GM21619 (cell line): ENCODE measurements around the gene MEIS1.
"Not testable (repeated sequence)": the region's sequence is repeated elsewhere in the genome, so short reads cannot be mapped to it uniquely, and the experiment has no call there.

Experiments used
- ATAC-seq: cut with Tn5 transposase; IDR thresholded peaks from one replicate; pipeline ENCODE4 v1.9.1; 2021; ENCODE audit not compliant: unreplicated experiment

Gene MEIS1

DNA sequence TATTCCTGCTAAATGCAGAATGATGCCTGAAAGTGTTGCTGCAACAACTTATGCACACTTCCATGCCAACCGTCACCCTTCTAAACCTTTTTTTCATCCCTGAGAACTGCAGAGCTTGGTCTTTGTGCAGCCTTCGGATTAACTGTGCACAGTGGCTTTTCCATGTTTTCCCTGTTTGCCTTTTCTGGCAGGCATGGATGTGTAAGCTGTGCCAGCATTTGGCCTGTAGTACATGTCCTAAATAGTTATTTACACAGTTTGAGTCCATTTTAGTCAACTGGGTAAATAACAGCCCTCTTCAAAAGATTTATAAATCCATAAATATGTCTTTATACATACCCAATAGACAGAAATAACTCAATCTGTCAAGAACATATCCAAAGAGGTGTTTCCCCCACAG is 31.5 kb downstream of the MEIS1 start:
- no peak for ATAC-seq

DNA sequence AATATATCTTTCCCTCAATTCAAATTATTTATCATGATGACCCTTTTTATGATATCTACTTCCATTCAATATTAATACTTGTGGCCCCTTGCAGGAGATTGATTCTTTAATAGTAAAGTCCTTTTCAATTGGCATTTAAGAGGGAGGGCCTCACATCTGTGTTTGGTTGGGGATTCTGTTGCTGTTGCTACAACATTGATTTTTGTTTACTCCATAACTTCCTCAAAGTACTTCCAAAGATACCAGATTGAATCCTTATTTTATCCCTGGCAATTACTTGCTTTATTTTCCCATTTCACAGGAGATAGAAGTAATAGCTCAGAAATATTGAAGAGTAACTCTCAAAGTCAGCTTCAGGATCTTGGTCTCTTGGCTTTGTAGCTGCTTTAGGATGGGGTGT is 32.8 kb downstream of the MEIS1 start:
- no peak for ATAC-seq

DNA sequence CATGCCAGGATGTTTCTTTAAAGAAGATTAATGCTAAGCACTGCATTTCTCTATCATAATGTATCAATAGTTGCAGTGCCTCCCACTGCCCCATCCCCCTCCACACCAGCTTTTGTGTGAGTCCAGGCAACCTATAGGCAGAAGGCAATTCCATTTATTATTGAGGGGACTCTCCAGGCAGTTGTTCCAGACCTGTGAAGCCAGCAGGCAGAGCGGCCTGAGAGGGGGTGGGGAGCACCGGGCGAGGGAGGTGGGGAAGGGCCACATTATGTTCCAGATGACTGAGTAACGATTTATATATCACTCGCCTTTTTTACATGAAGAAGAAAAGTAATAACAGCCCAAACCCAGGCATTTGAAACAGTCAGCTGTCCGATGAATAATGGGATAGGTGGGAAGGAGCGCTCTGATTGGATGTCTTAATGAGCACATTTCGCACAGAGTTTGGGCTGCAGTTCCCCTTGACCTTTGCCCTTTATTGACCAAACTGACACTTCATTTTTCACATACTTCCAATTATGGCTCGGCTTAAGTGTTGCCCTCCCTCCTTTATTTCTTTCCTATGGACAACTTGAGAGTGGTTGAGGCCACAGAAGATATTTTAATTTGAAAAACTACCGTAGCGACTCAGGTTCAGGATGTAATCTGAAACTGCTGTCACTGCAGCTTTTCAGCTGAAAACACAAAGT is 34.4 kb downstream of the MEIS1 start:
- no peak for ATAC-seq

DNA sequence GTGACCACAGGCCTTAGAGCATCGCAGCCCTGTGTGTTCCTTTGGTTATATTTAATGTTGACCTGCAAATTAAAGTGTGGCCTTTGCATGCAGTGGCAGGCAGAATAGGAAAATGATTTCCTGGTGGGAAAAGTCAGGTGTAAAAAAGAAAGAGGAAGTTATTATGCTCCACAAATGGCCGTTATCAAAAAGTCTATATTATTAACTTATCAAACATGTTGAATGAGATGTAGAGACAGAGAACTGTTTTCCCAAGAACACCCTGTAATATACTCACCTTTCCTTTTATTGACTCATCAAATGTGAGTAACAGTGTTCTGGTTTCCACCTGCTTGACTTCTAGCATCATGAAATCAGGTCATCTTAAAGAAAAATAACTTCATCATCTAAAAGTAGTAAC is 35.3 kb downstream of the MEIS1 start:
- no peak for ATAC-seq

DNA sequence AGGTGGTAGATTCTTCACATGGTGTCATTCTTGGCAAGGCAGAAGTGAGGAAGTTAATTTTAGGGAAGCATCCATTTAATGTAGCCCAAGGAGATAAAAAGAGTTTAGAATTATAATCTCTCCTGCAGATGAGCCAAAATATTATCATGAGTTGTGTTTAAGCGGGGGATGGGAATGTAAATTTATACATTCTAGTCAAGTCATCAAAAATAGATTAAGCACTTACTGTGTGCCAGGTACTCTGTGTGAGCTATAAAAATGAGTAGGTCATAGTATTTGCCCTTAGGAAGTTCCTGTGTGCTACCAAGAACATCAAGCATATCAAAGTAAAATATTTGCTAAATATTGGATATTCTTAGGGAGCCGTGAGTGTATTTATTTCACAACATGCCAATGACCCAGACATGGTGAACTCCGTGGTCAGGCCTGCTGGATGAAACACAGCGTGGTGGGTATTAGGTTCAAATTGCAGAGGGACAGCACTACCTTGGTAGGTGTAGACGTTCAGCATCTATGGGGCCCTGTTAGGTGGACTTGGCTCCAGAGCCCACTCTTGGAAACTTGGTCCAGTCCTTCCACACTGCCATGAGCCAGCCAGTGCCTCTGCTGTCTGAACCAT is 37.4 kb downstream of the MEIS1 start:
- no peak for ATAC-seq

DNA sequence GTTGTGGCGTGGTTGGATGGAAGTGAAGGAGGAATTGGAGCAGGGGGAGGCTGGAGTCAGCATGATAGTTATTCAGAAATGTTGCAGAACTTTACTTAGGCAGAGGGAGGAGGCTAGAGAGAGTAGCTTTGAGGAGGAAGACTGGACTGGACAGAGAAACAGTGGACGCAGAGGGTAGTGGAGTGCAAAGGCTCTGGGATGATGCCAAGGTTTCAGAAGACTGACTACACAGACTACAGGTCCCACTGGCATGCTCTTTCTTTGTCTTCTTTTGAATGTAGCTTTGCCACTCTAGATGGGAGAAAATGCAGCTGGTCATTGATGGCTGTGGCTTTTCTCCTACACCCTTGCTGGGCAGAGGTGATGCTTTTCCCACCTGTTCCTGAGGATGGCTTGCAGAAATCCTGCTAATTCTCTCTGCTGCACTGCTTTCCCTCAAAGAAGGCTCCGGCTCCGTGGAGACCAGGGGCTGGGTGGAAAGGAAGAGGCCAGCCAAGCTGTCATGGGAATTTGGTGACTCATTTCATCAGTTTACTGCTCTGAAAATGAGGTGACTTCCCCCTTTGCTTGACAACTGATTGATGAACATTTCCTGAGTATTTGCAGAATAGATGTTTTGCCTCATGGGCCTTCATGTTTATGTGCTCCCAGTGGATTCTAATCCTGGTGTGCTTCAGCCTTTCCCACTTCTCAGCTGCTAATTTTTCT is 42.4 kb downstream of the MEIS1 start:
- no peak for ATAC-seq

DNA sequence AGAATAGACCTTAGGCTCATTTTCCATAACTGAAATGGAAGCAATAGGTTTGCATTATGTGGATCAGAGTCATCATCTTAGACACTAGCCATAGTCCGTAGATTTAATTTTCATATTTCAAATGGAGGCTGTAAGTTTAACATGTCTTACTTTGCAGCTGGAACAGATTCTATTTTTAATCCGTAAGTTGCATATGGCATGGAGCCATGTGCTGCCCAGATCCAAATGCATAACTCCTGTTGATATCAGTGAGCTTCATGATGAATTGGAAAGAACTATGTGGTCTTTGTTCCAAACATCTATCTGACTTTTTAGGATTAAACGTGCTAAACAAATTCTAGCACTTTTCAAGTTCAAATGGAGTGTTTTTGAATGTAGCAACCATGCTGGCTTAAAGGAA is 43.4 kb downstream of the MEIS1 start:
- ATAC-seq = no peak

DNA sequence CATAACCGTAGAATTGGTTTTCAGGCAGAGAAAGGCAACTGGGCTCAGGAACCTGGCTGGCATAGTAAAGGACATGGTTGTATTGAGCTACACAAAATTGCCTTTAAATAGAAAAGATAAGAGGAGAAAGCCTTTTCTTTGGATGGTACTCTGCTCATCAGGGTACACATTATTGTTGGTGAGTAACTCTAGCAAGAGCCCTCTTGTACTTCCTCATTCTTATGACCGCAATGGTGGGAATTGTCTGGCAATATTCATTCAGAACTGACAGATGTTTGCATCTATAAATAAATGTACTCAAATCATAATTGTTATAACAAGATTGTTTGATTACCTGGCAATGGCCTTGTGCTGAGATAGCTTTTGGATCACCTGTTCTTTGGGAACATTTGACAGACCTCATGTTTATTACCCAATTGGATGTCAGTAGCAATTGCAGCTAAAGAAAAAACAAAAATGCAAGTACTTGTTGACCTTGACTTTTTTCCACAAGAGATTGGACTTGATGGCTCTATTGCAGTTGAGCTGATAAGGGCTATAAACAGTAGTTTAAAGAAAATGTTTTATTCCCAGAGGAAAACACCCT is 43.9 kb downstream of the MEIS1 start:
- no peak for ATAC-seq

DNA sequence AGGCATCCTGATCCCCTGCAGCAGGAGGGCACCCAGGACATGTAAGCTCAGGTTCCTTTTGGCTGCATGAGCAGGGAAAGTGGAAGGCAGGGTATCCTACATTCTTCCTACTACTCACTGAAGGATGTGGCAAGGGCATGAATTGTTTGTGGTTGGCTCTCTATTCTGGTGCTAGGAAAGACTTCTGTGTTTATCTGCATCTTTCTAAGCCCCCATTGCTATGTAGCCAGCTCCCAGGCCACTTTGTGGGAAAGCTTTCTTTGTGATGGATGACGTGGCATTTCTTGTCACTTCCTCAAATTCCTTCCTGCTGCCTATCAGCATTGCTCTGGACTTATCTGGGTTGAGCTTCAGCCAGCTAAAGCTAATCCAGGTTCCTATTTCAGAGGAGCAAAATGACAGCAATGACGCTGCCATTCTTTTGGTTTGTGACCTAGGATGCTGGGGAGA is 46.2 kb downstream of the MEIS1 start:
- ATAC-seq = no peak

DNA sequence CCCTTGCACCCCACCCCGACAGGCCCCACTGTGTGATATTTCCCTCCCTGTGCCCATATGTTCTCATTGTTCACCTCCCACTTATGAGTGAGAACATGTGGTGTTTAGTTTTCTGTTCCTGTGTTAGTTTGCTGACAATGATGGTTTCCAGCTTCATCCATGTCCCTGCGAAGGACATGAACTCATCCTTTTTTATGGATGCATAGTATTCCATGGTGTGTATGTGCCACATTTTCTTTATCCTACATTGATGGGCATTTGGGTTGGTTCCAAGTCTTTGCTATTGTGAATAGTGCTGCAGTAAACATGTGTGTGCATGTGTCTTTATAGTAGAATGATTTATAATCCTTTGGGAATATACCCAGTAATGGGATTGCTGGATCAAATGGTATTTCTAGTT is 50.3 kb downstream of the MEIS1 start:
- ATAC-seq = not testable (repeated sequence)

DNA sequence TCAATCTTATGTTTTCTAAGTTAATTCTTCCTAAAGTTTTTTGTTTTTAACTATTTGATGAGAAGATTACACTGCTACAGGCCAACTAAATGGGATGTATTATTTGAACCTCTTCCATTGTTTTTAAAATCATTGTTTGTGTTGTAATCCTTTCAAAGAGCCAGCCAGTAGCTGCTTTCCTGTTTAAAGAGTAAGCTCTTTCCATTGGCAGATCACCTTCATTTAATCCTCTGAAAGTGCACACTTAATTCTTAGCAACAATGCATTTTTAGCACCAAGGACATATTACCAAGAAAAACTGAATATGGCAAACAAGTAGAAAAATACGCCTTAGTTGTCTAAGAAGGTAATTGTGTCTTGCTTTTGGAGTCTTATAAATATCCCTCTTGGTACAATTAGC is 54.0 kb downstream of the MEIS1 start:
- ATAC-seq = no peak

DNA sequence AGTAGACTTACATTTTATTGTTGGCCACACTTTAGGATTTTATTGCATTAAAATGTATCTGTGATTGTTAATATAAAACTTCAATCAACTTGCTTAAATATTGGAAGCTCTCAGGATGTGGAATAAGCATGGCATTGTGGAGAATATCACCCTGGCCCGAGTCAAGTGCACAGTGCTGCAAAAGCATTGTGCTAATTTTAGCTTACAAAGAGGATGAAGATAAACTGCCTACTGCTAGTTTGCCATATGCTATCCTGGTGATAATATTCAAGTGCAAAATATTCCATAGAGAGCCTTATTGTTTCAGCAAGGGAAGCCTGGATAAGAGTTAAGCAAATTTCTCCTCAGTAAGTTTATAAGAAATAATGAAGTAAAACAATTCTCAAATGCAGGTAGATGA is 54.5 kb downstream of the MEIS1 start:
- no peak for ATAC-seq

DNA sequence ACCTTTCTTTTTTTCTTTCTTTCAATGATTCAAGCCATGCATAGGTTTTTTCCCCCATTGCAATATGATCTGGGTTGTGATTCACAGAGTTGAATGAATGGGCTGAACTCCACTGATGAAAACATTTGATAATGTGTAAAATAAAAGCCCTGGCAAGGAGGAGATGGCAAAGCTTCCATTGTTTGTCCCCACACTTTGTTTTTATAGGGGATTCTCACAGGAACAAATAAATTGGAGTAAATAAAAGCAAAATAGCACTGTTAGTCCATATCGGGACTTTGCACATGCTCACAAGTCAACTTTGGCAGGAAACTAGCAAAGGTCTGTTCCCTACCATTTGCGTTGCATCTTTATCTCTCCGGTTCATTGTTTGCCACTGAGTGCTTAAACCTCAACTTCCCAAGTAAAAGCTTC is 55.7 kb downstream of the MEIS1 start:
- ATAC-seq = no peak

DNA sequence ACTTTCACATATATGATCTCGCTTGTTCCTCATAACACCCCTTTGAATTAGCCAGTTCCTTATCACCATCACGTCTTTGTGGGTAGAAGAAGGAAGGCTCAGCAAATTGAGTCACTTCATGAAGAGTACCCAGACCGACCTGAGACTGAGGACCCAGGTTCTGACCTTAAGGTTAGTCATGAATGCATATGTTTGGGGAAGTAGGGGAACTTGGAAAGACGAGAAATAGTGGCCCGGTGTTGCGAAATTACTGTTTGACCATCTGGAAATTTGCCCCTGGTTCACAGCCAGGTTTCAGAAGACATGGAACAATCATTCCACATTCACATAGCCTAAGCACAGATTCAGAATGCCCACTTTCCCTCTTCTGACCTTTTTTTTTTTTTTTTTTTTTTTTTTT is 59.8 kb downstream of the MEIS1 start:
- ATAC-seq = no peak

DNA sequence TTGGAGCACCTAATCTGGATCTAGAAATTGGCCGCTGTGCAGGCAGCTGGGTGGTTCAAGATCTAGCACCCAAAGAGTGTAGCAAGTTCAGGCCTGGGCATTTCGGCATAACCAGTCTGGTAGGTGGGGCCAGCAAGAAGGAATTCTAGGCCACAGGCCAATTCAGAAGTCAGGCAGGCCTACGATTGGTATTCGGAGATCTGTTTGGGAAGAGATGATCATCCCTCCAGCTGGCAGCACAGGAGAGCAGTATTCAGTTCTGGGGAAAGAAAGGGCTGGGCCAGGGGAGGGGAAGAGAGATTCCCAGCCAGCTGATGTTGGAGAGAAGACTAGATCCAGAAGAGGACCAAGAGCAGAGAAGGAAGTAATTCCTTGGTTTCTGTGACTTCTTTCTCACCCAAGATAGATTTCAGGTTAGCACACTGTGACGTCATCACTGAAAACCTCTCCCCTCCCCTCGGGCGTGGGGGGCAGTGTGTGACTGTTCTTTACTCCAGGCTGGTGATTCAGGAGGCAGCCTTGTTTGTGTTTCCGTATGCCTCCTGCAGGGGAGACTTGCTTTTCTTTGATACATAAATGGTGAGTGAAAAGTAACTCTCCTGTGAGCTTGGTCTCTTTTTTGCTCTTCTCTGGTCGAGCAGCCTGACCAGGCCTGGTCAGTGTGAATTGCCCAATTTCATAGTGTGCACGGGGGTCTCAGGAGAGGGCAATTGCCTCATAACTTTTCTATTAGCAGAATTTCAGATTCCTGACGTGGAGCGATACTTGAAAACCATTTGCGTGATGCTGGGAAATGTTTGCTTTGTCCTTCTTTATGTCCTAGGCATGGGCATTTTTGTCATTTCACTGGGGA is 61.1 kb downstream of the MEIS1 start:
- no peak for ATAC-seq

DNA sequence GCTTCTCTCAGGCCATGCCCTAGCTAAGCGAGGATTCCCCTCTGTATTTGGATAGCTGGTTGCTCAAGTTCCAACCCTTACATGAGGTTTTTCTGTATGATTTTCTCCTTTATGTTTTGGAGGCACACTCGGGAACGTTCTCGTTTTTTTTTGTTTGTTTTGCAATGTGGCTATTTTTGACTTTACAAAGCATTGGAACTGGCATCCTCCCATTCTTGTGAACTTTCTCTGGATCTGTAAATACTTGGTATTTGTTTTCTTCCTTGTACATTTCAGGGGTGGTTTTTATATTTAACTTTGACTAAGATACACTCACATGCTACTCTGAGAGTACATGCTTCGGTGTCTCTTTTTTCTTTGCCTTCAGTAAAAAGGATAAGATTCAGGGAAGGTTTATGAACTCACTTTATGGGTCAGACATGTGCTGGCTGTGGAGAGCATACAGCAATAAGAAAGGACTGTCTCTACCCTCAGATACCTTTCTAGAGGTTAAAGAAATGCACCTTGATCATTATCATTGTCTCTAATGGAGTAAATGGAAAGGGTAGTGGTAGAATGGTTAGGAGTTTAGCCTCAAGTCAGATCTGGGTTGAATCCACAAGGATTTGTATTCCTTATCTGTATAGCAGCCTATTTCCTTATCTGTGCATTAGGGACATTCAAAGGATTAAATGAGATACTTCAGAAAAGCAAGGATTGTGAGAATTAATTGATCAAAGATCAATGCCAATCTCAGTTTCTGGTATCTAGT is 61.9 kb downstream of the MEIS1 start:
- no peak for ATAC-seq

DNA sequence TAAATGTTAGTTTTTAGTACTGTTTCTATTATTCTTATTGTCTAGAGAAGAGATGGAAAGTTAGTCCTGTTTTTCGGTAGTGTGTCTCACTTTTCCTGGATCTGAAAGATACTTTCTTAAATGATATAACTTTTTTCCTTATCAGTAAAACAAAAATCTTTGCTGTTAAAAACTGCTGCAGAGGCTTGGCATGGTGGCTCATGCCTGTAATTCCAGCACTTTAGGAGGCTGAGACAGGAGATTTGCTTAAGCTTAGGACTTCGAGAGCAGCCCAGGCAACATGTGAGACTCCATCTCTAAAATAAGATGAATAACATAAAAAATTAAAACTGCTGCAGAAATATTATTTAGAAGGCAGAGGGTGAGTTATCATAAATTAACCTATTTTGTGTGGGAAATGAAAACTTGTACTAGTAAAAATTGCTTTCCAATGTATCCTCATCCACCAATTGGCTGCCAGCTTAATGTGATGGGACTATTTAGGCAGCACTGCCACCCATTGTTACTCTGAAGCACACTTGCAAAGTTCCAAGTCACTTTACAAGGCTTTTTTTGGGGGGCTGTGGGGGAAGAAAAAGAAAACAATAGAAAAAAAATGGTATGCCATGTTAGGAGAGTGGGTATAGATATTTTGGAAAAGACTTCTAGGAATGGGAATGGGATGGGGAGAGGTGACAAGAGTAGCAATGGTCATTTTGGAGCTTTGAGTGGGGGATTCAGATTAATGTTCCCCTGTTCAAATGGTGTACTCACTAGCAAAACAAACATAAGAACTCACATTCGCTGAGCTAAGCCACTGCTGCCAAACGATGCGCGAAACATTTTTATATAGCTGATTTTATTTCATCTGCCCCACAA is 62.7 kb downstream of the MEIS1 start:
- ATAC-seq = no peak

DNA sequence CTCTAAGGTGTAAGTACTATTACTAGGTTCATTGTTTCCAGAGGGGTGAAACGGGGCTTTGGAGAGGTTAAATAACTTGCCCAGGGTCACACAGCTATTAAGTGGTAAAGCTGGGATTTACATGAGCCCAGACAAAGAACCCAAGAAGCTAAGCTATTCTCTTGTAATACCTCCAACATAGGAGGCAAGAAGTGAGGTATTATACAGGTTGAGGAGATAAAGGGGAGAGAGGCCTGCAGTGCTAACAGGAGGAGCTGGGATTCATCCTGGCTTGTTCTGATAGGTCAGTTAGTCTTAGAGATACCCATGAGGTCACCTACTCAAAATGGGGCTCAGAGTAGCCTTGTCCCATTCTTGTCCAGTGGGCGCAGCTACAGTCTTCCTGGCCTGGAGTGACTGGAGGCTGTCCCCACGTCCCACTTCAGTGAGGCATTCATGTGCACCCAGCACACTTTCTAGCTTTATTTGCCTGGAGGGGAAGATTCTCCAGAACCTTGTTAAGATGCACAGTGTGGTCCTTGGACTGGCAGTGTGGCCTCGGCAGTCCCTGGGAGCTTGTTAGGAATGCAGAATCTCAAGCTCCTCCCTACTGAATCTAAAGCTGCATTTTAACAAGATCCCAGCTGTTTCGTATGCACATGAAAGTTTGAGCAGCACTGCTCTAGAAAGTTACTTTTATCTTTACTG is 63.5 kb downstream of the MEIS1 start:
- no peak for ATAC-seq

DNA sequence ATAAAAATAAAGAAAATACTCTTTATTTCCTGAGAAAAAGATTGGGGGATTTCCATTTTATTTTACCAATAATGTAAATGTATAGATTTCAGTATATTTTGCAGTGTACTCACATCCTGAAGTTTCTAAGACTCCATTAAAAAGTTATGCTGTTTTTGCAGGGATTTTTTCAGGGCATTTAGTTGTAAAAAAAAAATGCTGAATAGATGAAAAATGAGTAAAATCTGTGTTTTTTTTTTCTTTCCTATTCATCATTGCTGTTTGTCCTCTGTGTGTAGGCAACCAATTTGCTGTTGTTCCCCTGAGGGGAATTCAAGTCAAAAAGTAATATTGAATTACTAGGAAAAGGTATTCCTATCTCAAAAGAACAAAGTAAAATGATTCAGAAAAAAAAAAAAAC is 66.3 kb downstream of the MEIS1 start:
- ATAC-seq = no peak
